Natural killer cell (primary cell): ENCODE results near the gene UNC13B. TPM values are rescaled to one million over a fixed set of nuclear protein-coding genes. Genes with fewer than 3 reads are reported as not detected.

Experiments used
- ATAC-seq, 3 donors: fragments of 150-1000 bp in 2 of 3; fragments of 200-7000 bp in 1 of 3; cut with Tn5 transposase; 1 replicate in 1 of 3; 2 replicates in 2 of 3; pipeline ENCODE4 v1.10.0; 2021; ENCODE audit warnings: mild to moderate bottlenecking in 2 of 3, moderate library complexity in 2 of 3
- DNase-seq, 2 donors: peaks; one replicate each; pipeline versions ENCODE4 v3.0.0 to v3.0.0-alpha.2; 2013 to 2021; ENCODE audit warnings: mixed read lengths in 1 of 2
- H3K27ac ChIP-seq: one replicate; pipeline ENCODE4 v1.5.1; 2013; ENCODE audit warnings: mild to moderate bottlenecking, low read length
- H3K27me3 ChIP-seq: one replicate; pipeline ENCODE4 v1.6.1; 2013; ENCODE audit warnings: low read length; ENCODE audit not compliant: control insufficient read depth, insufficient read depth
- H3K36me3 ChIP-seq: one replicate; pipeline ENCODE4 v1.6.1; 2013; ENCODE audit warnings: low read length; ENCODE audit not compliant: control insufficient read depth, insufficient read depth
- H3K4me1 ChIP-seq: one replicate; pipeline ENCODE4 v1.6.1; 2013; ENCODE audit warnings: low read length; ENCODE audit not compliant: control insufficient read depth, insufficient read depth
- H3K4me3 ChIP-seq: one replicate; pipeline ENCODE4 v1.5.1; 2013; ENCODE audit warnings: low read length
- H3K9me3 ChIP-seq: one replicate; pipeline ENCODE4 v1.6.1; 2013; ENCODE audit warnings: low read length; ENCODE audit not compliant: control insufficient read depth, insufficient read depth
- H3K27ac Mint-ChIP-seq, 2 donors: one replicate each; pipeline ENCODE4 v1.8.0; 2022; ENCODE audit warnings: mild to moderate bottlenecking in 2 of 2, mixed read lengths in 2 of 2, moderate library complexity in 1 of 2
- H3K27me3 Mint-ChIP-seq, 2 donors: one replicate each; pipeline ENCODE4 v1.8.0; 2022; ENCODE audit warnings: low read depth in 2 of 2, mixed read lengths in 2 of 2
- H3K36me3 Mint-ChIP-seq: one replicate; pipeline ENCODE4 v1.8.0; 2022; ENCODE audit warnings: mixed read lengths
- H3K4me1 Mint-ChIP-seq, 2 donors: one replicate each; pipeline ENCODE4 v1.8.0; 2022; ENCODE audit warnings: mixed read lengths in 2 of 2
- H3K4me3 Mint-ChIP-seq: one replicate; pipeline ENCODE4 v1.8.0; 2022; ENCODE audit warnings: mild to moderate bottlenecking, moderate library complexity, mixed read lengths
- H3K9me3 Mint-ChIP-seq, 2 donors: one replicate each; pipeline ENCODE4 v1.8.0; 2022; ENCODE audit warnings: mixed read lengths in 2 of 2
- CTCF ChIP-seq: fragments of 200-600 bp; IDR thresholded peaks from one replicate; pipeline ENCODE4 v1.8.0; 2022; ENCODE audit warnings: antibody characterized with exemption
- WGBS: methylation state at CpG from one replicate; pipeline ENCODE4 v1.1.7; 2013; ENCODE audit warnings: missing lambda C conversion rate; ENCODE audit not compliant: insufficient coverage; 5-methylcytosine and 5-hydroxymethylcytosine counted together
- intact Hi-C: fragments of 100-400 bp; cut with micrococcal nuclease; formaldehyde crosslinking; loops from one replicate; pipeline ENCODE4 v1.14.2; 2022
- total RNA-seq, 4 donors: library from RNA; stranded (reverse); fragments of 120-200 nt in 1 of 4; gene quantifications; one replicate each; pipeline versions ENCODE4 v1.2.3 to v1.2.4, GENCODE V29; 2013 to 2022

Gene UNC13B
- total RNA-seq, 3 donors from 2014 or later (not counting 1 experiment from before 2014, with no cell fraction given), result 0.21 to 0.78 (median 0.27) TPM

DNA sequence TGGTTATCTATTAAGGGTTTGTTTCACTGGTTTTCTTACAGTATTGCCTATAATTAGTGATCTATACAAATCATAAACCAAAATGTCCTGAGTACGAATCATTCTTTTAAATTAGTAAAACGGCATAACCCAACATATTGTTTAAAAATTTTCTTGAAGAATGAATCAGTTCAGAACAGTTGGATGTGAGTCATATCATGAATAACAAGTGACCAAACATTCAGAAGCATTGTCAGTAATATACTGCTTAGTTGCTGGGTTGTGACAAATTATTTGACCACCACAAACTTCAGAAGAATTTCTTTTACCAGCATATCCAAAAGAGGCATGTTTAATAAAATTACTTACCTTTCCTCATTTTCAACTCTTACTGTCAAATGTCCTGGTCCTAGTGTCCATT, 111.2 kb downstream of the UNC13B start:
- Mint-ChIP-seq H3K36me3 (no peaks in the 10 kb centered on the region), H3K27ac (no peak overlapping the region), H3K4me1 (peaks cover 5% of the 10 kb centered on the region in 2 donors), H3K4me3 (no peak overlapping the region), H3K27me3 (peaks cover 11 to 33% of the 10 kb centered on the region in 2 donors), H3K9me3 (no peaks in the 10 kb centered on the region)
- no peaks in the 10 kb centered on the region for H3K4me1 ChIP-seq
- TF ChIP-seq CTCF, result no peak
- WGBS, result no CpG with 5 or more reads among the region's 2 CpGs
- H3K36me3 ChIP-seq, result no peaks in the 10 kb centered on the region
- DNase-seq (no peak), ATAC-seq (no peak)
- no peak overlapping the region for H3K4me3 ChIP-seq
- H3K27ac ChIP-seq, result no peak overlapping the region
- H3K9me3 ChIP-seq, result no peaks in the 10 kb centered on the region
- H3K27me3 ChIP-seq, result no peaks in the 10 kb centered on the region
- intact Hi-C loops, result no loop called here

DNA sequence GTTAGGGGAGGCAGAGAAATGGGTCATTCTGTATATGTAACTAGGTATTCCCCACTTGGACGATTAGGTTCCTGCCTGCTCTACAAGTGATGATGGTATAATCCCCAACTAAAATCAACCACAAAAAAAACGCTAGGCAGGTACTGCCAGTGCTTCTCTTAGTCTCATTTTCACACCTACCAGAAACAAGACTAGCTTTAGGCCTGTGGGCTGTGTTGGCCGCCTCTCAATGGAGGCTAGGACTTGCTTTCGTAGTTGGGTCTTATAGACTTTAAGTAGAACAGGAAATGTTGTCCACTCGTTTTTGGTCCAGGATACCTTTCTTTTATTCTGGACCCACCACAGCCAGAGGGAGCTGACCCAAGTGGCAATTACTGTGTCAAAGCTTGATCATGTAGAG, 111.8 kb downstream of the UNC13B start:
- H3K9me3 ChIP-seq, result no peaks in the 10 kb centered on the region
- TF ChIP-seq CTCF, result no peak
- no peaks in the 10 kb centered on the region for H3K36me3 Mint-ChIP-seq
- no peaks in the 10 kb centered on the region for H3K9me3 Mint-ChIP-seq
- peaks cover 10 to 35% of the 10 kb centered on the region in 2 donors for H3K27me3 Mint-ChIP-seq
- H3K27ac ChIP-seq, result no peak overlapping the region
- ATAC-seq (no peak), DNase-seq (no peak)
- H3K27ac Mint-ChIP-seq, result no peak overlapping the region
- intact Hi-C loops, result no loop called here
- H3K4me3 ChIP-seq, result no peak overlapping the region
- H3K36me3 ChIP-seq, result no peaks in the 10 kb centered on the region
- H3K4me1 Mint-ChIP-seq, result peaks cover 5% of the 10 kb centered on the region in 2 donors
- H3K27me3 ChIP-seq, result no peaks in the 10 kb centered on the region
- no peaks in the 10 kb centered on the region for H3K4me1 ChIP-seq
- H3K4me3 Mint-ChIP-seq, result no peak overlapping the region
- 53% methylated on average over 2 of the region's 5 CpGs for WGBS

DNA sequence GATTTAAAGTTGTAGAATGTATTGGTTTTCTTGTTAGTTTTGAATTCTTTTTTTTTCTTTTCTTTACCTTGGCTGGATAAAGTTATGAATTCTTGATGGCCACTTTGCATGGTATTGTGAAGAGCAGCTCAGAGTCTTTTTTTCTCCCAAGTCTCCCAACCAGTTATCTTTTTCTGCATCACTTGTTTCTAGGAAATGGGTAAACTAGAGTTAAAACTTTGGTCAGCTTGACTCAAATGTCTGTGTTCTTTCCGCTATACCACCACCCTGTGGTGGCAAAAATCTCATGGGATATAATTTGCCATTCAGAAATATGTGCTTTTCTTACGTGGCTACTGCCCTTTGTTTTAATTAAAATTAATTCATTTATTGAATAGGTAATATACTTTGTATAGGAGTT, 113.2 kb downstream of the UNC13B start:
- H3K36me3 Mint-ChIP-seq, result no peaks in the 10 kb centered on the region
- Histone ChIP-seq H3K27me3 (no peaks in the 10 kb centered on the region), H3K4me1 (no peaks in the 10 kb centered on the region), H3K4me3 (no peak overlapping the region), H3K36me3 (no peaks in the 10 kb centered on the region), H3K9me3 (no peaks in the 10 kb centered on the region), H3K27ac (no peak overlapping the region)
- intact Hi-C loops, result no loop called here
- no peaks in the 10 kb centered on the region for H3K9me3 Mint-ChIP-seq
- peaks cover 8 to 35% of the 10 kb centered on the region in 2 donors for H3K27me3 Mint-ChIP-seq
- no peak for ATAC-seq
- no peak for TF ChIP-seq CTCF
- H3K4me3 Mint-ChIP-seq, result no peak overlapping the region
- no peak for DNase-seq
- WGBS, result 67% methylated on average over 1 of the region's 2 CpGs
- no peak overlapping the region for H3K27ac Mint-ChIP-seq
- H3K4me1 Mint-ChIP-seq, result peaks cover 5% of the 10 kb centered on the region in 2 donors

- no peak overlapping the region for H3K4me3 Mint-ChIP-seq
Observed at GRCh38 chr9:35277171-35277520, 115.3 kb downstream of the UNC13B start.

More at GRCh38 chr9:35277171-35277520, 115.3 kb downstream of the UNC13B start:
- H3K27me3 Mint-ChIP-seq, result peaks cover 12 to 31% of the 10 kb centered on the region in 2 donors
- H3K9me3 ChIP-seq, result no peaks in the 10 kb centered on the region
- H3K9me3 Mint-ChIP-seq, result no peaks in the 10 kb centered on the region
- no peak for ATAC-seq
- no peaks in the 10 kb centered on the region for H3K36me3 Mint-ChIP-seq
- peaks cover 5% of the 10 kb centered on the region in 2 donors for H3K4me1 Mint-ChIP-seq
- DNase-seq, result no peak
- no peaks in the 10 kb centered on the region for H3K36me3 ChIP-seq
- no peak overlapping the region for H3K27ac Mint-ChIP-seq
- no peak for TF ChIP-seq CTCF
- no peak overlapping the region for H3K27ac ChIP-seq
- intact Hi-C loops, result no loop called here
- no peak overlapping the region for H3K4me3 ChIP-seq
- H3K27me3 ChIP-seq, result no peaks in the 10 kb centered on the region
- H3K4me1 ChIP-seq, result no peaks in the 10 kb centered on the region
- WGBS, result 70% methylated on average over 1 of the region's 1 CpG
